ENCODE data around the gene NCAM1. TPM values are rescaled to one million over a fixed set of nuclear protein-coding genes. Genes with fewer than 3 reads are reported as not detected.

NCAM1 gene
- total RNA-seq, 2 experiments from 2014 or later, result 0.34 TPM; not detected in 1

DNA sequence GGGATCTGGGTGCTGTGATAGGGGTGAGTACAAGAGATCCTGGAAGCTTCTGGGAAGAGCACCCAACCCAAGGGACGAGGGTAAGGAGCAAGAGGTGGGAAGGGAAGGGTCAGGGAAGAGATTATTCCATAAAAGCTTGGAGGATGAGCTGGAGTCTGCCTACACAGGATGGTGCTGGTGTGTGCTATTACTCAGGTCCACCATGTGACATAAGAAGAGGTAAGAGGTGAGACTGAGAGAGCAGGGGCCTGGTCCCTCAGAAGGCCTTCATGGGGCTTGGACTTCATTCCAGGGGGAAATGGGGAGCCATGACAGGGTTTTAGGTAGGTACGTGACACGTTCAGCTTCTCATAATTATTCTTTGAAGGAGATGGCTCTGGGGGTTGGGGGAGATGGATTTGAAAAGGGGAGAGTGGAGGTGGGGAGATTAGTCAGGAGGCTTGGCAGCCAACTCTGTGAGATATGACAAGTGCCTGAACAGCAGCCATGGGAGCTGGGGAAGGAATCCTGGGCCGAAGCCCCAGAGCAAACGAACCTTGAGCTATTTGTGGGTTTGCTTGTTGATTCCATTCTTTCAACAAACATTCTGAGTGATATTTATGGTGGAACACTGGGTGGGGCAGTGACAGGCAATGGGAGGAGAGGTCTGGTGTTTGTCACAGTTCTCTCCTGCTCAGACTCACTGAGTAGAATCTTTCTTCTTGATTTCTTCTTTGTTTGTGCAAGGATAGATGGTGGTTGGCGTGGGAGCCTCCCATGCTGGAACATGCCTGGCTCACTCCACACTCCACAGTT is 11.2 kb upstream of the NCAM1 start:
- POLR2A ChIA-PET, result no interaction called here
- no peak for ATAC-seq (ENCODE audit: poor library complexity)
- intact Hi-C loops (cut with DNase I, micrococcal nuclease), result loop anchor here in 1 of 2 experiments (2.0 kb wide), 1 partner anchor 19 kb away; no protein-coding TSS in a partner anchor

DNA sequence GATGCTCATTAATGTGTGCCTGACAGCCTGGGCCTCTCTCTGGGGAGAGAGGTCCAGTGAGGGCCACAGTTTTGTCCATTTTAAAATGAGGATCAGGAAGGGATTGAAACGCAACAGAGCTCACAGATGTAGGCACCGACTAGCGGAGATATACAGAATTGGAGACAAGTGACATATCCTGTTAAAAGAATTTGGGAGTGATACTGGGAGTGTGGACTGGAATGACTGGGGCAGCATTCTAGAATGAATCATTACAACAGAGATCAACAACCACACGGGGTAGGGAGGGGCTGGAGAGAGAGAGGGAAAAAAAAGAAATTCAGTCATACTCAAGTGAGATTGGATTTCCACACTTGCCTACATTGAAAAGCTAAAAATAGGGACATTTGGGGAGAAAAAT is 2.5 kb upstream of the NCAM1 start:
- ChIA-PET CTCF (no interaction called here), POLR2A (no interaction called here)
- TF ChIP-seq, protein P1, sequence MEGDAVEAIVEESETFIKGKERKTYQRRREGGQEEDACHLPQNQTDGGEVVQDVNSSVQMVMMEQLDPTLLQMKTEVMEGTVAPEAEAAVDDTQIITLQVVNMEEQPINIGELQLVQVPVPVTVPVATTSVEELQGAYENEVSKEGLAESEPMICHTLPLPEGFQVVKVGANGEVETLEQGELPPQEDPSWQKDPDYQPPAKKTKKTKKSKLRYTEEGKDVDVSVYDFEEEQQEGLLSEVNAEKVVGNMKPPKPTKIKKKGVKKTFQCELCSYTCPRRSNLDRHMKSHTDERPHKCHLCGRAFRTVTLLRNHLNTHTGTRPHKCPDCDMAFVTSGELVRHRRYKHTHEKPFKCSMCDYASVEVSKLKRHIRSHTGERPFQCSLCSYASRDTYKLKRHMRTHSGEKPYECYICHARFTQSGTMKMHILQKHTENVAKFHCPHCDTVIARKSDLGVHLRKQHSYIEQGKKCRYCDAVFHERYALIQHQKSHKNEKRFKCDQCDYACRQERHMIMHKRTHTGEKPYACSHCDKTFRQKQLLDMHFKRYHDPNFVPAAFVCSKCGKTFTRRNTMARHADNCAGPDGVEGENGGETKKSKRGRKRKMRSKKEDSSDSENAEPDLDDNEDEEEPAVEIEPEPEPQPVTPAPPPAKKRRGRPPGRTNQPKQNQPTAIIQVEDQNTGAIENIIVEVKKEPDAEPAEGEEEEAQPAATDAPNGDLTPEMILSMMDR (IDR thresholded peaks at IDR 0.05), result no peak
- Histone ChIP-seq H3K27me3 (ENCODE audit: control insufficient read depth in 1 of 2, insufficient read depth in 2 of 2, low read length in 2 of 2) (peaks cover 31 to 50% of the 10 kb centered on the region in 2 experiments), H3K9me3 (ENCODE audit: control insufficient read depth in 1 of 2, insufficient read depth in 1 of 2, low read length in 2 of 2) (peaks cover 0 to 16% of the 10 kb centered on the region in 2 experiments), H3K27ac (ENCODE audit: low read depth in 1 of 2, low read length in 2 of 2) (no peak overlapping the region), H3K36me3 (ENCODE audit: insufficient read depth, low read length) (no peaks in the 10 kb centered on the region), H3K4me1 (ENCODE audit: insufficient read depth, low read length) (peaks cover 6% of the 10 kb centered on the region), H3K4me3 (ENCODE audit: low read length) (no peak overlapping the region)
- no peak for DNase-seq
- intact Hi-C loops (cut with DNase I, micrococcal nuclease), result no loop called here
- H3K27me3 Mint-ChIP-seq, result peaks cover 80% of the 10 kb centered on the region
- peaks cover 12% of the 10 kb centered on the region for H3K4me1 Mint-ChIP-seq (ENCODE audit: low read depth)
- H3K27ac Mint-ChIP-seq, result no peak overlapping the region
- no peaks in the 10 kb centered on the region for H3K36me3 Mint-ChIP-seq (ENCODE audit: low read depth)
- no peaks in the 10 kb centered on the region for H3K9me3 Mint-ChIP-seq
- ATAC-seq (ENCODE audit: poor library complexity), result no peak
- H3K4me3 Mint-ChIP-seq, result no peak overlapping the region

More for the DNA sequence above, 11.2 kb upstream of the NCAM1 start:
- Mint-ChIP-seq H3K4me1 (ENCODE audit: low read depth) (no peaks in the 10 kb centered on the region), H3K4me3 (no peak overlapping the region), H3K9me3 (peaks cover 2% of the 10 kb centered on the region), H3K27ac (no peak overlapping the region), H3K36me3 (ENCODE audit: low read depth) (no peaks in the 10 kb centered on the region), H3K27me3 (peaks cover 73% of the 10 kb centered on the region)
- no peaks in the 10 kb centered on the region for H3K4me1 ChIP-seq (ENCODE audit: insufficient read depth, low read length)
- H3K9me3 ChIP-seq (ENCODE audit: control insufficient read depth in 1 of 2, insufficient read depth in 1 of 2, low read length in 2 of 2), result peaks cover 0 to 3% of the 10 kb centered on the region in 2 experiments
- H3K27ac ChIP-seq (ENCODE audit: low read depth in 1 of 2, low read length in 2 of 2), result no peak overlapping the region
- H3K36me3 ChIP-seq (ENCODE audit: insufficient read depth, low read length), result no peaks in the 10 kb centered on the region
- H3K27me3 ChIP-seq (ENCODE audit: control insufficient read depth in 1 of 2, insufficient read depth in 2 of 2, low read length in 2 of 2), result peaks cover 3 to 11% of the 10 kb centered on the region in 2 experiments
- CTCF ChIA-PET, result no interaction called here
- H3K4me3 ChIP-seq (ENCODE audit: low read length), result no peak overlapping the region
- TF ChIP-seq, protein P1 (IDR thresholded peaks at IDR 0.05), result no peak
- DNase-seq, result no peak

DNA sequence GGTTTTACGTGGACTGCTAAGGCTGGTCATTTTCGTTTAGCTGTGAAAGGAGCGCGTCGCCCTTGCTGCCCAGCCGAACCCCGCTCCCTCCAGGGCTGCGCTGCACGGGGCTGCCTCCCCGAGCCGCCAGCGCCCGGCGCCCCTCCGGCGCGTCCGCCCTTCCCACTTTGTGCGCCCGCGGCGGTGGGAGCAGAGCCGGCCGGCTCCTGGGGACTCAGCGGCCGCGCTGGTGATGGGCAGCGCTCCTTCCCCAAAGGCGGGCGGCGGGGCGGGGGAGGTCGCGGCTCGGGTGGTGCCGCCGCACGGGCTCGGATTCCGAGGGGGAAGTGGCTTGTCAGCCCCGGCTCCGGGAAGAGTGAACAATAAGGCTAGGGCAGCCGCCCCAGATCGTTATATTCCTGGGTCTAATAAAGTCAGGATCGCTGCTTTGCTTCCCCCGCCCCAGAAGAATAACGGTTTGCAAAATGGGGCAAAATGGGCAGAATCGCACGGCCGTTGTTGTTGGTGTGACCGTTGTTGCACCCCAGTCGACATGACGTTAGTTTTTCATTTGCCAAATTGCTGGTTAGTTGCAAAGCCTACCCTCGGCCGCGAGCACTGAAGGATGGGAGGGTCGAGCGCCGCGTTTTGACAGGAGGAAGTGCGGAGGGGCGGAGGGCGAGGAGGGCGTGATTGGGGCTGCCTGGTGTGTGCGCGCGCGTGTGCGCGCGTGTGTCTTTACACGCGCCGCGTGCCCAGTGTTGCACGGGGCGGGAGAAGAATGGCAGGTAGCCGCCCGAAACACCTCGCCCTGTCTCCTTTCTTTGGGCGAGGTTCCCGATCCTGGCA is 745 bp downstream of the NCAM1 start:
- H3K36me3 Mint-ChIP-seq (ENCODE audit: low read depth), result no peaks in the 10 kb centered on the region
- POLR2A ChIA-PET, result no interaction called here
- no peak for ATAC-seq (ENCODE audit: poor library complexity)

More for the DNA sequence above, 745 bp downstream of the NCAM1 start:
- Mint-ChIP-seq H3K27ac (no peak overlapping the region), H3K4me1 (ENCODE audit: low read depth) (peaks cover 16% of the 10 kb centered on the region), H3K9me3 (no peaks in the 10 kb centered on the region), H3K27me3 (peaks cover 75% of the 10 kb centered on the region), H3K4me3 (peak overlapping the region; percentile 86)
- intact Hi-C loops (cut with DNase I, micrococcal nuclease), result no loop called here
- CTCF ChIA-PET, result no interaction called here
- Histone ChIP-seq H3K9me3 (ENCODE audit: control insufficient read depth in 1 of 2, insufficient read depth in 1 of 2, low read length in 2 of 2) (peaks cover 0 to 16% of the 10 kb centered on the region in 2 experiments), H3K27ac (ENCODE audit: low read depth in 1 of 2, low read length in 2 of 2) (no peak overlapping the region), H3K27me3 (ENCODE audit: control insufficient read depth in 1 of 2, insufficient read depth in 2 of 2, low read length in 2 of 2) (peaks cover 32 to 70% of the 10 kb centered on the region in 2 experiments), H3K4me1 (ENCODE audit: insufficient read depth, low read length) (peaks cover 6% of the 10 kb centered on the region), H3K4me3 (ENCODE audit: low read length) (peak overlapping the region; percentile 38), H3K36me3 (ENCODE audit: insufficient read depth, low read length) (no peaks in the 10 kb centered on the region)
- DNase-seq, result peak in 2 of 14 experiments; percentile 8 to 13
- TF ChIP-seq, protein P1 (IDR thresholded peaks at IDR 0.05), result no peak
